ENCODE measurements around the gene ZNF217.
"Not testable (repeated sequence)": the region's sequence is repeated elsewhere in the genome, so short reads cannot be mapped to it uniquely, and the experiment has no call there.

GRCh38 chr20:53583660-53584549 is 9.7 kb downstream of the ZNF217 start:
- TF ChIP-seq CTCF (conservative IDR thresholded peaks at IDR 0.05 in 1 of 2, IDR thresholded peaks at IDR 0.05 in 1 of 2; ENCODE audit: low read depth in 1 of 2, low read length in 2 of 2); EZH2 (IDR thresholded peaks at IDR 0.05; ENCODE audit: low read length, missing control alignments): not testable (repeated sequence)

Measured in fibroblast of lung (primary cell).